Stimulated activated CD4-positive, alpha-beta T cell treated with anti-CD3 and anti-CD28 coated beads, Interleukin-2, amount 100 ng/mL, for 48 hours (primary cell): ENCODE data around the gene CPTP.

Source experiments
- DNase-seq, 2 donors: peaks; one replicate each; pipeline ENCODE4 v3.0.0-alpha.2; 2020

Gene CPTP

GRCh38 chr1:1320666-1321448 is 3.7 kb upstream of the CPTP start:
- DNase-seq, result no peak

- DNase-seq, result no peak
Measured at GRCh38 chr1:1321477-1321876, 3.1 kb upstream of the CPTP start.

DNA sequence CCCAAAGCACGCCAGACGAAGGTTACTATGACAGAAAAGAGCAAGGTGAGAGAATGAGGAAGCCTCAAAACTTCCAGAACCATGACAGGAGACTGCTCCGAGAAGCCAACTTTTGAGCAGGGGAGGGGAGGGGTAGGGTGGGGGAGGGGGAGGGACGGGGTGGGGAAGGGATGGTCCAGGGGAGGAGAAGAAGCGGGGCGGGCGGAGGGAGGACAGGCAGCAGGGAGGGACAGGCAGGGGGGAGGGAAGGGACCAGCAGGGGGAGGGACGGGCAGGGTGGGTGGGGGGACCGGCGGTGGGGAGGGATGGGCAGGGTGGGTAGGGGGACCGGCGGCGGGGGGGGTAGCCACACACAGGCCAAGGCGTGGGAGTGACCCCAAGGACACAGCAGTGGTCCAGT is 2.2 kb upstream of the CPTP start:
- no peak for DNase-seq

GRCh38 chr1:1322952-1323351 is 1.6 kb upstream of the CPTP start:
- DNase-seq, result no peak

- no peak for DNase-seq
Measured at GRCh38 chr1:1324084-1324523, 498 bp upstream of the CPTP start.

GRCh38 chr1:1325288-1326074 is 879 bp downstream of the CPTP start:
- no peak for DNase-seq

GRCh38 chr1:1326075-1326605 is 1.5 kb downstream of the CPTP start:
- DNase-seq, result no peak

- no peak for DNase-seq
Measured at GRCh38 chr1:1327291-1327690, 2.7 kb downstream of the CPTP start.

- DNase-seq, result no peak
Measured at GRCh38 chr1:1328254-1328653, 3.7 kb downstream of the CPTP start.

DNA sequence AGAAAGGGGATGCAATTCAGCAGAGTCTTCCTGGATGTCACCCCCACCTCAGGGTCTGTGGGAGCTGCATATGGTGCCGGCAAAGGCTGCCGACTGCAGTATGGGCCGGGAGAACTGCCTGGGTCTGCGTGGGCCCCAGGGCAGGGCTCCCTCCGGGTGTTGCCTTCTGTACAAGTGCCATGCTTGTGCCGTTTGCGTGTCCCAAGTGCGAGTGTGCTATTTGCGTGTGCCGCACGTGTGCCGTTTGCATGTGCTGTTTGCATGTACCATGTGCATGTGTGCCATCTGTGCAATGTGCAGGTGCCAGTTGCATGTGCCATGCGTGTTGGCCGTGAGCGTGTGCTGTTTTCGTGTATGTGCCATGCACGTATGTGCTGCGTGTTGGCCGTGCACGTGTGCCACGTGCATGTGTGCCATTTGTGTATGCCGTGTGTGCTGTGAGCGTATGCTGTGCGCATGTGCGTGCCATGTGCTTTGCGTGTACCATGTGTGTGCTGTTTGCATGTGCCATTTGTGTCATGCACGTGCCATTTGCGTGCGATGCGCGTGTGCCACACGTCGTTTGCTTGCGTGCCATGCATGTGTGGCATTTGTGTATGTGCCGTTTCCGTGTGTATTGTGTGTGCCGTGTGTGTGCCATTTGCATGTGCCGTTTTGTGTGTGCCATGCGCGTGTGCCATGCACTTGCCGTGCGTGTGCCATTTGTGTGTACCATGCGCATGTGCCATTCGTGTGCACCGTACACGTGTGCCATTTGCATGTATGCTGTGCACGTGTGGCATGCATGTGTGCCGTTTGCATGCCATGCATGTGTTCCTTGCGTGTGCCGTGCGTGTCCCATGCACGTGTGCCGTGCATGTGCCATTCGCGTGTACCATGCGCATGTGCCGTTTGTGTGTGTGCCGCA is 5.0 kb downstream of the CPTP start:
- DNase-seq, result no peak

DNA sequence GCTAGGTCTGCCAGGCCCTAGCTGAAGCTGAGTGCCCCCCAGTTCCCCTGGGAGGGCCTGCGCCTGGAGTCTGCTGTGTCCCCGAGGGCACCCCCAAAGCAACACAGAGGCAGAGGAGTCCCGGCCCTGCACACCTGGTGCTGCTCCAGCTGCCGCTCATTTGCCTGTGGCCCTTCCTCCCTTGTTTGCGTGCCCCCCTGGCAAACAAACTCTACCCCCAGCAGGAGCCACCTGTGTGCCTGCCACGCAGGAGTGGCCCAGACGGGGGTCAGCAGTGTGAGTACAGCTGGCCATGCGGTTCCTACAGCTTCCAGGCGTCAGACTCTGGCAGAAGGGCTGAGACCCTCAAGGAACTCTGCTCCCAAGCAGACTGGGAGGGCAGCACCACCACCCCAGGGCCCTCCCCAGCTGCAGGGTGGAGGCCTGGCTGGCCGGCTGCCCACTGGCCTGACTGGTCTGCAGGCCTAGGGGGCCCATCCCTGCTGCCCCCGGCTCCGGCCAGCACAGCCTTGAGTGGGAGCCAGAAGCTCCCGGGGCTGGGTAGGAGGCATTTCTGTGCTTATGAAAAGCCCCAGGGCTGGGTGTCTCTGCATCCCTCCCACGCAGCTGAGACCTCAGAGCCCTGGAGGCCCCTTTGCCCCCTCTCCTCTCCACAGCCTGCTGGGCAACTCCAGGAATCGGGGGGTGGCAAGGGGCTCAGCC is 5.9 kb downstream of the CPTP start:
- DNase-seq, result no peak

DNA sequence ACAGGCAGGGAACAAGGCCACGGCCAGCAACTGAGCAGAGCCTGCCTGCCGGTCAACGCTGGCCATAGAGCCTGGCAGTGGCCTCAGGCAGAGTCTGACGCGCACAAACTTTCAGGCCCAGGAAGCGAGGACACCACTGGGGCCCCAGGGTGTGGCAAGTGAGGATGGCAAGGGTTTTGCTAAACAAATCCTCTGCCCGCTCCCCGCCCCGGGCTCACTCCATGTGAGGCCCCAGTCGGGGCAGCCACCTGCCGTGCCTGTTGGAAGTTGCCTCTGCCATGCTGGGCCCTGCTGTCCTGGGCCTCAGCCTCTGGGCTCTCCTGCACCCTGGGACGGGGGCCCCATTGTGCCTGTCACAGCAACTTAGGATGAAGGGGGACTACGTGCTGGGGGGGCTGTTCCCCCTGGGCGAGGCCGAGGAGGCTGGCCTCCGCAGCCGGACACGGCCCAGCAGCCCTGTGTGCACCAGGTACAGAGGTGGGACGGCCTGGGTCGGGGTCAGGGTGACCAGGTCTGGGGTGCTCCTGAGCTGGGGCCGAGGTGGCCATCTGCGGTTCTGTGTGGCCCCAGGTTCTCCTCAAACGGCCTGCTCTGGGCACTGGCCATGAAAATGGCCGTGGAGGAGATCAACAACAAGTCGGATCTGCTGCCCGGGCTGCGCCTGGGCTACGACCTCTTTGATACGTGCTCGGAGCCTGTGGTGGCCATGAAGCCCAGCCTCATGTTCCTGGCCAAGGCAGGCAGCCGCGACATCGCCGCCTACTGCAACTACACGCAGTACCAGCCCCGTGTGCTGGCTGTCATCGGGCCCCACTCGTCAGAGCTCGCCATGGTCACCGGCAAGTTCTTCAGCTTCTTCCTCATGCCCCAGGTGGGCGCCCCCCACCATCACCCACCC is 6.7 kb downstream of the CPTP start, which contains the start of gene TAS1R3:
TSS of gene TAS1R3 (plus strand) at position 213 of the 898 bp plus-strand sequence. CDS start at position 279, 66 bp downstream.
- no peak for DNase-seq

DNA sequence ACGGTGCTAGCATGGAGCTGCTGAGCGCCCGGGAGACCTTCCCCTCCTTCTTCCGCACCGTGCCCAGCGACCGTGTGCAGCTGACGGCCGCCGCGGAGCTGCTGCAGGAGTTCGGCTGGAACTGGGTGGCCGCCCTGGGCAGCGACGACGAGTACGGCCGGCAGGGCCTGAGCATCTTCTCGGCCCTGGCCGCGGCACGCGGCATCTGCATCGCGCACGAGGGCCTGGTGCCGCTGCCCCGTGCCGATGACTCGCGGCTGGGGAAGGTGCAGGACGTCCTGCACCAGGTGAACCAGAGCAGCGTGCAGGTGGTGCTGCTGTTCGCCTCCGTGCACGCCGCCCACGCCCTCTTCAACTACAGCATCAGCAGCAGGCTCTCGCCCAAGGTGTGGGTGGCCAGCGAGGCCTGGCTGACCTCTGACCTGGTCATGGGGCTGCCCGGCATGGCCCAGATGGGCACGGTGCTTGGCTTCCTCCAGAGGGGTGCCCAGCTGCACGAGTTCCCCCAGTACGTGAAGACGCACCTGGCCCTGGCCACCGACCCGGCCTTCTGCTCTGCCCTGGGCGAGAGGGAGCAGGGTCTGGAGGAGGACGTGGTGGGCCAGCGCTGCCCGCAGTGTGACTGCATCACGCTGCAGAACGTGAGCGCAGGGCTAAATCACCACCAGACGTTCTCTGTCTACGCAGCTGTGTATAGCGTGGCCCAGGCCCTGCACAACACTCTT is 7.6 kb downstream of the CPTP start:
- no peak for DNase-seq

DNA sequence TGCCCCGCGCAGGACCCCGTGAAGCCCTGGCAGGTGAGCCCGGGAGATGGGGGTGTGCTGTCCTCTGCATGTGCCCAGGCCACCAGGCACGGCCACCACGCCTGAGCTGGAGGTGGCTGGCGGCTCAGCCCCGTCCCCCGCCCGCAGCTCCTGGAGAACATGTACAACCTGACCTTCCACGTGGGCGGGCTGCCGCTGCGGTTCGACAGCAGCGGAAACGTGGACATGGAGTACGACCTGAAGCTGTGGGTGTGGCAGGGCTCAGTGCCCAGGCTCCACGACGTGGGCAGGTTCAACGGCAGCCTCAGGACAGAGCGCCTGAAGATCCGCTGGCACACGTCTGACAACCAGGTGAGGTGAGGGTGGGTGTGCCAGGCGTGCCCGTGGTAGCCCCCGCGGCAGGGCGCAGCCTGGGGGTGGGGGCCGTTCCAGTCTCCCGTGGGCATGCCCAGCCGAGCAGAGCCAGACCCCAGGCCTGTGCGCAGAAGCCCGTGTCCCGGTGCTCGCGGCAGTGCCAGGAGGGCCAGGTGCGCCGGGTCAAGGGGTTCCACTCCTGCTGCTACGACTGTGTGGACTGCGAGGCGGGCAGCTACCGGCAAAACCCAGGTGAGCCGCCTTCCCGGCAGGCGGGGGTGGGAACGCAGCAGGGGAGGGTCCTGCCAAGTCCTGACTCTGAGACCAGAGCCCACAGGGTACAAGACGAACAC is 8.3 kb downstream of the CPTP start:
- DNase-seq, result no peak

GRCh38 chr1:1333551-1334241 is 9.1 kb downstream of the CPTP start:
- DNase-seq, result no peak

- no peak for DNase-seq
Measured at GRCh38 chr1:1334835-1335234, 10.2 kb downstream of the CPTP start.

DNA sequence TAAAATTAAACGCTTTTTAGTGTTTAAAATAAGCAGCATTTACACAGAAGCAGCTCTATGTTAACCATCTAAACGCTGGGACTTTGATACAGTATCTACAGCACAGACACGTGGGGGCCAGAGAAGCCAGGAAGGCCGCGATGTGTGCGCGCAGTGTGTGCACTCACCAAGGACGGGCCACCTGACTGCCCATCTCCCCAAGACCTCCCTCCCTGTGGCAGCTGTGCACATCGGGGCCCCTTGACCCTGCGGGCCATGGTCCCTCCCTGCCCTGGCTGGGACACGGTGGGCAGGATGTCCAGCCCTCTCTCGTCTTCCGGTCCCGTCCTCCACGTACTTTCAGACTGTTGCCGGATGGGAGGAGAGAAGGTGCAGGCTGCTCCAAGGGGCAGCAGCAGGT is 10.7 kb downstream of the CPTP start:
- DNase-seq, result no peak

GRCh38 chr1:1335792-1336248 is 11.2 kb downstream of the CPTP start:
- DNase-seq, result no peak

GRCh38 chr1:1336446-1336845 is 11.8 kb downstream of the CPTP start:
- DNase-seq, result no peak
